NCI-H1105 treated with DMSO at 0.1 percent for 48 hours (cell line): ENCODE measurements around the gene C3orf20.
"Not testable (repeated sequence)": the region's sequence is repeated elsewhere in the genome, so short reads cannot be mapped to it uniquely, and the experiment has no call there.

Experiments used
- DNase-seq: peaks from one replicate; lab custom pipeline; 2025; lab: John Stamatoyannopoulos, UW

The C3orf20 gene

DNA sequence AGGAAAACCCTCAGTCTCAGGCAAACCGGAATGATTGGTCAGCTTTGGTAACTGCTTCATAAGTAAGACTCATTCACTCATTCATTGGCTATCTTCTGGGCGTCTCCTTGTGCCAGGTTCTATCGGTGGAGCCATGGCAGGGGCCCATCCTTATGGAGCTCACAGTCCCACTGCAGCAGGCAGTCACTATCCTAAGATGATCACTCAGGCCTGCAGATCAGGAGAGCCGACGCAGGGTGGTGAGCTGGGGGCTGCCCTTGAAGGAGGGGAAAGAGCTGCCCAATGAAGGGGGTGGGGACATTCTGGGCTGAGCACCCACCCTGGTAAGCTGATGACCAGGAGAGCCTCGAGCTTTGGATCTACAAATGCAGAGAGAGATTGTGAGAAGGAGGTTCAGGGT is 123.3 kb downstream of the C3orf20 start:
- DNase-seq, result no peak

GRCh38 chr3:14799146-14799545 is 124.2 kb downstream of the C3orf20 start:
- DNase-seq, result no peak

DNA sequence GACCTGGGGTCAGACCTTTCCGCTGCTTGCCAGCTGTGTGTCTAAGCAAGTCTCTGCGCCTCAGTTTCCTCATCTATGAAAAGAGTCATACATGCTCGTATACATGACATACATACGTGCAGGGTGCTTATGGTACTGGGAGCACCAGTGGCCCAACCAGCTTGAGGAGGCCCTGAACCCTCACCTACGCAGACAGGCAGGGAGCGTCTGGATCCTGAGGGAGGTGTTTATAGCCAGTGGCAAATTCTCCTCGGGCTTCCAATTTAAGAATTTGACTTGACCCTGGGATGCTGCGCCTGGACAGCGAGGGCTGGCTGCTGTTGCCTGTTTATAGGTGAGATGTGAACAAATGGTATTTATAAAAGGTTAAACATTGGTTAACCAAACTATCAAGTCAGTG is 126.1 kb downstream of the C3orf20 start:
- no peak for DNase-seq

- DNase-seq, result no peak
Measured at GRCh38 chr3:14801668-14802380, 126.9 kb downstream of the C3orf20 start.

DNA sequence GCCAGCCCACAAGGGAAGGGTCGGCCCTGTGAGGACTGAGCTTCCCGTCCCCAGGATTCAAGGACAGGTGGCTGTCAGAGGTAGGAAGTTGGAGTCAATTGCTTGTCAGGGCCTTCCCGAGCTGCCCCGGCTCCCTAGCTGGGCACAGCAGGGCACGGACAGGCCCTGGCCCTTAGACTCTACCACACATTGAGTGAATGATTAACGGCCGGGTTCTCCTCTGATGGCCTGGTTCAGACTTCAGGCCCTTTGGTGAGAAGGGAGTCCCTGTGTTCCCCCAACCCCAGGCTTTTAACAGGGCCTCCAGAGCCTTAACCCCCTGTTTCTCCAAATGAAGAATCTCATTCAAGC is 127.4 kb downstream of the C3orf20 start:
- DNase-seq, result no peak

- no peak for DNase-seq
Measured at GRCh38 chr3:14803101-14803980, 128.4 kb downstream of the C3orf20 start.

DNA sequence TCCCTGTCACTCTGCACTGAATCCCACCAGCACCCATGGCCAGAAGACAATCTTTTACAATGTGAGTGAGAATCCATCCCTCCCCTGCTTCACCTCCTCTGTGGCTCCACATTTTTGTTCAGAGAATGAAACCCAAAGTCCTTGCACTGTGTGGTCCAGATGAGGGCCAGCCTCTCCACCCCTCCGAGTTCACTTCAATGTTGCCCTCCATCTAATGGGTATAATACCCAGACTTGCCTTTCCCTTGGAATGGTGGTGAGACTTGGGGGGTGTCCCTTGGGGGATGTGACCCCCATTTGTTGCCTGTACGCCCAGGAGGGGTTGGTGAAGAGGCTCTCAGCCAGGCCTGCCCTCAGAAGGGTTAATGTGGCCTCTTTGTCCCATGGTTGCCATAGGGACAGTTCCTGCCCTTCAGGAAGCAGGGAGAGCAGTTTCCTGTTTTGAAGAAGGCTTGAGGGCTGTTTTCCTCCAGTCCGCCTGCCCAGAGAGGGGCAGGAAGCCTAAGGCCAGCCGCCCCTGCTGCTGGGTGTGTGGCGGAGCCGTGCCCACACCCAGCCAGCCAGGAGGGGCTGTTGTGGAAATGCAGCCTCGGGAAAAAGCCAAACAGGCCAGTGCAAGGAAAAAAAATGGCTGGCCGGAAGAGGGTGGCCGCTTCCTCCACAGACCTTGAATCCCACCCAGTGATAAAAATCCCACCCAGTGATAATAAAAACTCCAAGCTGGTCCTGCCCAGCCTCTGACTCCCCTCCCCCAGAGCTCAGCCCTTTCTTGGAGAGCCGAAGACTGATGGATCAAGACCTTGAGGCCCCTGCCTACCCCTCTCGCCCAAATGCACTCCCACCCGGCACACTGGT is 129.3 kb downstream of the C3orf20 start:
- no peak for DNase-seq

- DNase-seq, result no peak
Measured at GRCh38 chr3:14804835-14805780, 130.2 kb downstream of the C3orf20 start.

DNA sequence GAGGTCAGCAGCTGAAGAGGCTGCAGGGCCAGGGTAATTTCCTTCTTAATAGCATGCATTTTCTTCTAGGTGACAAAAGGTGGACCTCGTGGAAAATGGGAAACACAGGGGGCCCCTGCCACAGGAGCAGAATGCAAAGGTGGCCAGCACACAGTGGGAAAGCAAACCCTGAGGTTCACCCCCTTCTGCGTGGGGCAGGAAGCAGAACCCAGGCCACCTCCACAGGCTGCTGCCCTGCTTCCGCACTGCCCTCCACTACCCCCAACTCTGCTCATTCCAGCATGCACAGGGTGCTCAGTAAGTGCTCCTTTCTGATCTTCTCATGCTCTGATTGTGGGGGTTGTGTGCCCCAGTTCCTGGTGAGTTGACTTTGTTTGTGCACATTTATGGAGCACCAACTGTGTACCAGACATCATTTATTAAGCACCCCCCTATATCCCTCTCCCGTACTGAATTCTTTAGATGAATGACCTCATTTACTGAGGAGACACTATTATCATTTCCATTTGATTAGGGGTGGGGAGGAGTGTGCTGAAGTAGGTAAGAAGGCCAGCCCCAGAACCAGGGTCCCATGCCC is 131.1 kb downstream of the C3orf20 start:
- DNase-seq, result no peak

GRCh38 chr3:14806641-14807263 is 131.8 kb downstream of the C3orf20 start:
- DNase-seq, result no peak

GRCh38 chr3:14808025-14808424 is 133.1 kb downstream of the C3orf20 start:
- no peak for DNase-seq

GRCh38 chr3:14808502-14809266 is 133.7 kb downstream of the C3orf20 start:
- no peak for DNase-seq

DNA sequence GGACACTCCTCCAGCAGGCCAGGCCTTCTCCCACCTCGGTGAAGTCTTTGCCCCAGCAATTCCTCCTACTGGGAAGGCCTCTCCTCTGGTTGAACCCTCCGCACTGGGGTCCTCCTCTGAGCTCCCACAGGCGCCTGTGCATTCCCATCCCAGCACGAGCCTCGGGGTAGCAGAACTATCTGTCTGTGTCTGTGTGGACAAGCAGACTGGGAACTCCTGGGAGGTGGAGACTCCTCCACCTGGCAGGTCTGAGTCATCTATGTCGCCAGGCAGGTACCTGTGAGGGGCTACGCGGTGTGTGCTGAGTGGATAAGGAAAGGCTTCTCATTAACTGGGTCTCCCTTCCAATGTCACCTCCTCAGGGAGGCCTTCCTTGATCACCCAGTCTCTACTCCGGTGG is 134.7 kb downstream of the C3orf20 start:
- not testable (repeated sequence) for DNase-seq

DNA sequence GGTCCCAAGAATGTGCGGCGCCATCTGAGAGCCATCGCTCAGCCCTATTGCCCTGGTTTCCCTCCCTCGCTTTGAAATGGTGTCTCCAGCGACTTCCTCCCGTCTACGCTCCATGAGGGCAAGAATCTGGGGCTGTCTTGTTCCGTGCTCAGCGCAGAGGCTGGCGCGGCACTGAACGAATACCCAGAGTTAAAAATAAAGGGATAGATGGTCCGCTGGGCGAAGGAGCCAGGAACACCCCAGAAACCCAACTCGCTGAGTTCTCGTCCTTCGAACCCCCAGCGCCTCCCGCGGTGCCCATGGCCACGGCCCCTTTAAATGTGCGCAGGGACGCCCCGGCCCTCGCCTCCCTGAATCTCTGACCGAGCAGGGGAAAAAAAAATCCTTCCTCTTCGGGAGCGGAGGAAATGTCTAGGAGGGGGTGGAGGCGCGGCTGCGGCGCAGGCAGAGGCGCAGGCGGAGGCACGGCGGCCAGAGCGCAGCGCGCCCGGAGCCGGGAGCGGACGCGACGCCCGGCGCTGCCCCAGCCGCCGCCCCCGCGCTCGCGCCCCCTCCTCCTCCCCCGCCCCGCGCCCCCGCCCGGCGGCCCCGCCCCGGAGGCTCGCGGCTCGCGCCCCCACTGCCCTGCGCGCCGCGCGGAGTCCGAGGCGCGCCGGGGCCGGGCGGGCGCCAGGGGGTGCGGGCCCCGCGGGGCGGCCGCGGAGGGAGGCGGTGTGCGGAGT is 135.3 kb downstream of the C3orf20 start:
- no peak for DNase-seq

DNA sequence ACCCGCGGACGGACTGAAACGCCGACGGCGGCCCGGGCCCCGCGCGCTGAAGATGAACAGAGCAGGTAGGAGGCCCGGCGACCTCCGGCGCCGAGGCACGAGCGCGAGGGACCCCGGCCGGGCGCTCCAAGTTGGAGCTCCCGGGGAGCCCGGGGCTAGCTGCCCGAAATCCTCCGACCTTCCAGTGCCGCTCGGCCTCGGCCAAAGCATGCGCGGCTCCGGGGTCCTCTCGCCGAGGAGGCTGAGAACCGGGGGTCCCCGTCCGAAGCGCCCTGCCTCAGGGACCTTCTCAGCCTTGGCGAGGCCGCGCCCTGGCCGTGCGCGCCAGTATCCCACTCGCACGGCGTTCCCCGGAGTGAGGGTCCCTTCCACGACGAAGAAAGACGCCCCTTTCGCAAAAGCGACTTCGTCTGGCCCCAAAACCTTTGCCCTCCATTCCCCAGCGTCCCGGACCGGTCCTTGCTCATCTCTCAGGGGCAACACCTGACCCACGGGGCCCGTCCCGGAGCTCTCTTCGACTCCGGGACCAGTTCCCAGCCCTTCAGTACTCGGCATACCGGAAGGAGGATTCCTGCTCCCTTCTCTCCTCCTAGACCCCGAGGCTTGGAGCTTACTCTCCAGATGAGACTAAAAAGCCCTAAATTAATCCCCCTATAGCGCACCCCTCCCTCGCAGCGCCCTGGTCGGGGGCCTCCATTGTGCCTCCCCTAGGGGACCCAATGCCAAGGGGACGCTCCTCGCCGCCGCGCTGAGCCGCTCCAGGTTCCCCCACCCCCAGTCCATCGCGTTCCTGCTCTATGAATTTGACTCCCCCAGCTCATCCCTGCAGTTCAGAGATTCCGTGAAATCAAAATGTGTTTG is 136.1 kb downstream of the C3orf20 start:
- DNase-seq, result no peak

GRCh38 chr3:14811684-14812083 is 136.7 kb downstream of the C3orf20 start:
- DNase-seq, result no peak

DNA sequence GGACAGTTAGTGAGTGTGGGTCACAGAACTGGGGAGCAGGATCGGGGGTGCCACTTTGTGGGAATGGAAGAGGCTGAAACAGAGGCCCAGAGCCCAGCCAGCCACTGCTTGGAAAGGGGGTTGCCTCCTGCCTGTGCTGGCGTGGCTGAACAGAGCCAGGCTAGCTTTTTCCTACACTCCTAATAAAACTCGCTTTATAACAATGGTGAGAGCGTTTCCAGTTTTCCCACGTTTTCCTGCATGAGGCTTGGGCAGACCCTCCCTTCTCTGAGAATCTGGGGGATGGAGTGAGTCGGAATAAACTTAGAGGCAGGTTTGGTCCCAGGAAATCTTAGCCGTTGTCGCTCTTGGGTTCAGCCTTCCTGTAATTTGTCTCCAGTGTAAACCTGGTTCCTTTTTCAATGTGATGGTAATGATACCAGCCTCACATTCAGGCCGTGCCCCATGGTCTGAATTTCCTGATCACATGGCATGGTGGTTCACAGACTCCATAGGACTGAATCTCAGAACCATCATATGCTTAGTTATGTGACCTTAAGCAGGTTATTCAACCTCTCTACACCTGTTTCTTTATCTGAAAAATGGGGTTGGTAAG is 137.4 kb downstream of the C3orf20 start:
- no peak for DNase-seq

DNA sequence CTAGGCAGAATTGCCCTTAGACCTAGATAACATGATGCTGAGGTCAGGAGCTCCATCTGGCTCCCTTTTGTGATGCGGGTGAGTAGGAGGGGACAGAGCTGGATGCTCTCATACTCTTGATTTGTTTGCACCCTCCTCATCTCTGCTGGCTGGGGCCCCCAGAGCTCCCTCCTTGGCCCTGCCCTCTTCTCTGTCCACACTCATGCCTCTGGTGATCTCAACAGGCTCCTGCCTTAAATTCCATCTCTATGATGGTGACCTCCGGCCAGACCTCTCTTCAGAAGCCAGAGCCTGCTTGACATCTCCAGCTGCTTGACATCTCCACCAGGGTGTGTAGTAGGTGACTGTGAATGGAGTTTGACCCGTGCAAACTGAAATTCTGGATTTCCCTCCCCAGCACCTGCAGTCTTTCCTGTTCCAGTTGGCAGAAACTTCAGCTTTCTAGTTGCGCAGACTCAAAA is 139.5 kb downstream of the C3orf20 start:
- no peak for DNase-seq
